Measurements from ENCODE around the gene TRIM34.

GRCh38 chr11:5625281-5625680, 480 bp downstream of the TRIM34 start:
- TF ChIP-seq CTCF (conservative IDR thresholded peaks at IDR 0.05; ENCODE audit: low read depth, low read length) (no peak), EZH2 (IDR thresholded peaks at IDR 0.05; ENCODE audit: borderline replicate concordance, low read depth, low read length, poor library complexity, severe bottlenecking) (no peak)

Data from A673 (cell line).